H9 (cell line): ENCODE results near the gene PTPRN2. TPM values are rescaled to one million over a fixed set of nuclear protein-coding genes. Genes with fewer than 3 reads are reported as not detected.

Experiments
- DNase-seq: peaks from one replicate; pipeline ENCODE4 v3.0.0-alpha.2; 2017
- H2AFZ ChIP-seq: one replicate; pipeline ENCODE4 v1.6.1; 2013; ENCODE audit warnings: mild to moderate bottlenecking, low read length, control low read depth, moderate library complexity
- H2AK5ac ChIP-seq: 2 replicates; pipeline ENCODE4 v1.6.1; 2013; ENCODE audit warnings: low read length, control low read depth, mixed read lengths; ENCODE audit not compliant: insufficient read length
- H2BK120ac ChIP-seq: one replicate; pipeline ENCODE4 v1.6.1; 2013; ENCODE audit warnings: low read depth, mild to moderate bottlenecking, low read length, control low read depth, inconsistent platforms; ENCODE audit not compliant: poor library complexity, severe bottlenecking
- H2BK12ac ChIP-seq: 2 replicates; pipeline ENCODE4 v1.6.1; 2013; ENCODE audit warnings: low read length, control low read depth, mixed read lengths, low read depth; ENCODE audit not compliant: insufficient read length
- H2BK15ac ChIP-seq: 2 replicates; pipeline ENCODE4 v1.6.1; 2013; ENCODE audit warnings: low read depth, low read length, control low read depth
- H2BK20ac ChIP-seq: one replicate; pipeline ENCODE4 v1.6.1; 2013; ENCODE audit warnings: low read depth, mild to moderate bottlenecking, low read length, control low read depth, inconsistent platforms; ENCODE audit not compliant: poor library complexity, severe bottlenecking
- H2BK5ac ChIP-seq: 2 replicates; pipeline ENCODE4 v1.6.1; 2013; ENCODE audit warnings: low read length, control low read depth, mixed read lengths; ENCODE audit not compliant: insufficient read length
- H3K14ac ChIP-seq: 2 replicates; pipeline ENCODE4 v1.6.1; 2013; ENCODE audit warnings: low read length, control low read depth; ENCODE audit not compliant: insufficient read depth
- H3K18ac ChIP-seq: 2 replicates; pipeline ENCODE4 v1.6.1; 2013; ENCODE audit warnings: low read depth, mild to moderate bottlenecking, mixed read lengths, low read length, control low read depth; ENCODE audit not compliant: insufficient read length
- H3K23ac ChIP-seq: 2 replicates; pipeline ENCODE4 v1.6.1; 2013; ENCODE audit warnings: low read length, control low read depth, mixed read lengths, low read depth; ENCODE audit not compliant: insufficient read length
- H3K23me2 ChIP-seq: 2 replicates; pipeline ENCODE4 v1.6.1; 2013; ENCODE audit warnings: low read depth, mild to moderate bottlenecking, mixed read lengths, low read length, control low read depth; ENCODE audit not compliant: insufficient read length, poor library complexity, severe bottlenecking
- H3K27ac ChIP-seq: 2 replicates; pipeline ENCODE4 v1.5.1; 2013; ENCODE audit warnings: low read length, control low read depth, mixed read lengths, low read depth; ENCODE audit not compliant: insufficient read length
- H3K27me3 ChIP-seq: 2 replicates; pipeline ENCODE4 v1.6.1; 2013; ENCODE audit warnings: low read length, control low read depth, inconsistent platforms; ENCODE audit not compliant: insufficient read depth
- H3K4ac ChIP-seq: 2 replicates; pipeline ENCODE4 v1.6.1; 2013; ENCODE audit warnings: low read depth, mild to moderate bottlenecking, control low read depth, inconsistent platforms, low read length, moderate library complexity
- H3K4me1 ChIP-seq: 2 replicates; pipeline ENCODE4 v1.6.1; 2013; ENCODE audit warnings: low read length, control low read depth, inconsistent platforms; ENCODE audit not compliant: insufficient read depth
- H3K4me2 ChIP-seq: 2 replicates; pipeline ENCODE4 v1.6.1; 2013; ENCODE audit warnings: low read length, control low read depth, mixed read lengths; ENCODE audit not compliant: insufficient read length, insufficient read depth
- H3K56ac ChIP-seq: 2 replicates; pipeline ENCODE4 v1.6.1; 2013; ENCODE audit warnings: low read depth, mild to moderate bottlenecking, mixed read lengths, low read length, control low read depth; ENCODE audit not compliant: insufficient read length
- H3K79me1 ChIP-seq: 2 replicates; pipeline ENCODE4 v1.6.1; 2013; ENCODE audit warnings: low read depth, mild to moderate bottlenecking, moderate library complexity, low read length, control low read depth, inconsistent platforms; ENCODE audit not compliant: insufficient read depth, poor library complexity, severe bottlenecking
- H3K79me2 ChIP-seq: 2 replicates; pipeline ENCODE4 v1.6.1; 2013; ENCODE audit warnings: low read length, control low read depth, inconsistent platforms; ENCODE audit not compliant: insufficient read depth
- H3K9ac ChIP-seq: 2 replicates; pipeline ENCODE4 v1.6.1; 2013; ENCODE audit warnings: low read length, control low read depth, mixed read lengths; ENCODE audit not compliant: insufficient read length; ENCODE audit errors: extremely low read depth
- H3K9me3 ChIP-seq: one replicate; pipeline ENCODE4 v1.6.1; 2013; ENCODE audit warnings: low read depth, low read length, inconsistent platforms; ENCODE audit not compliant: control insufficient read depth
- H3T11ph ChIP-seq: one replicate; pipeline ENCODE4 v1.6.1; 2013; ENCODE audit warnings: mild to moderate bottlenecking, low read length, control low read depth, inconsistent platforms
- H4K20me1 ChIP-seq: one replicate; pipeline ENCODE4 v1.6.1; 2013; ENCODE audit not compliant: control insufficient read depth, insufficient read length, insufficient read depth
- H4K5ac ChIP-seq: 2 replicates; pipeline ENCODE4 v1.6.1; 2013; ENCODE audit warnings: low read depth, mild to moderate bottlenecking, mixed read lengths, low read length, control low read depth; ENCODE audit not compliant: insufficient read length
- H4K8ac ChIP-seq: replicated peaks from 2 replicates; pipeline ENCODE4 v1.6.1; 2013; ENCODE audit warnings: low read length, control low read depth, mixed read lengths, low read depth; ENCODE audit not compliant: insufficient read length
- H4K91ac ChIP-seq: 2 replicates; pipeline ENCODE4 v1.6.1; 2013; ENCODE audit warnings: low read depth, mild to moderate bottlenecking, moderate library complexity, mixed read lengths, low read length, control low read depth; ENCODE audit not compliant: insufficient read length
- H3K27ac Mint-ChIP-seq, 3 experiments: 2 replicates in 2 of 3; 3 replicates in 1 of 3; pipeline ENCODE4 v1.8.0; 2020 to 2021; ENCODE audit warnings: mixed read lengths in 3 of 3, mild to moderate bottlenecking in 1 of 3, moderate library complexity in 1 of 3
- H3K27me3 Mint-ChIP-seq: 2 replicates; pipeline ENCODE4 v1.8.0; 2021; ENCODE audit warnings: low read depth, mild to moderate bottlenecking, moderate library complexity, mixed read lengths
- H3K36me3 Mint-ChIP-seq, 3 experiments: 2 replicates in 2 of 3; 3 replicates in 1 of 3; pipeline ENCODE4 v1.8.0; 2020 to 2021; ENCODE audit warnings: low read depth in 3 of 3, mixed read lengths in 3 of 3; ENCODE audit not compliant: insufficient read depth in 1 of 3
- H3K4me1 Mint-ChIP-seq, 2 experiments: 2 replicates each; pipeline ENCODE4 v1.8.0; 2020; ENCODE audit warnings: mixed read lengths in 2 of 2
- H3K4me3 Mint-ChIP-seq, 2 experiments: 2 replicates in 1 of 2; 3 replicates in 1 of 2; pipeline ENCODE4 v1.8.0; 2020 to 2021; ENCODE audit warnings: mild to moderate bottlenecking in 2 of 2, mixed read lengths in 2 of 2, moderate library complexity in 1 of 2
- H3K9me3 Mint-ChIP-seq, 2 experiments: 2 replicates in 1 of 2; 3 replicates in 1 of 2; pipeline ENCODE4 v1.8.0; 2020; ENCODE audit warnings: mild to moderate bottlenecking in 2 of 2, mixed read lengths in 2 of 2, moderate library complexity in 1 of 2
- CTCF ChIP-seq: fragments of 200-600 bp; sonication (generic); conservative IDR thresholded peaks from 3 replicates; pipeline ENCODE4 v1.8.0; 2021; ENCODE audit warnings: antibody characterized with exemption, mild to moderate bottlenecking
- WGBS: extraction: QIAGEN DNeasy Blood & Tissue Kit; methylation state at CpG from one replicate; pipeline ENCODE4 v1.1.7; 2013; ENCODE audit warnings: missing lambda C conversion rate, low lambda C conversion rate, mixed read lengths; ENCODE audit not compliant: insufficient read length; ENCODE audit errors: extremely low coverage; 5-methylcytosine and 5-hydroxymethylcytosine counted together
- total RNA-seq: library from RNA; stranded (reverse); gene quantifications from 2 replicates; pipeline ENCODE4 v1.2.1, GENCODE V29; 2021

PTPRN2 gene
- total RNA-seq, 1 experiment from 2014 or later: 5.2 TPM

DNA sequence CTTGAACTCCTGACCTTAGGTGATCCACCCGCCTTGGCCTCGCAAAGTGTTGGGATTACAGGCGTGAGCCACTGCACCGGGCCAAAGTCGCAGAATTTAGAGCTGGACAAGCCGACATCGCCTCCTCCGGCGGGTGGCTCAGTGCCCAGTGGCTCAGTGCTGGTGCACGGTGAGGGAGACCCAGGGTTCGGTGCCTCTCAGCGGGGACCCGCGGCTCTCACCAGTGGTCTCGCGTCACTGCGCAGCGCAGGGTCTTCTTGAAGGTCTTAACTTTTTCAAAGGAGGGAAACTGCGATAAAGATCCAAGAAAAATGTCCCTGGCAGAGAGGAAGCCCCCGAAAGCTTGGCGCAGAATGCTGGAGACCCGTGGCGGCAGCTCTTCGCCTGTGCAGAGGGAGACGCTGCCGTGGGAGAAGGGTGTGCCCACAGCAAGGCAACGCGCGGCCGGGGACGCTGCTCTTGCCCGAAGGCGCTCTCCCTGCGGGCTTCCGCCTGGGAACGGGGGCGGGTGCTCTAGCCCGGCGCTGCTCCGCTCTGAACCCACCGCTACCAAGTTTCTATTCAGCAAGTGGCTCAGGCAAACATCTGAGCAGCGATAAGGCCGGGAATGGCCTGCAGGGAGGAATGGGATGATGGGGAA is 926.5 kb downstream of the PTPRN2 start:
- peaks cover 2% of the 10 kb centered on the region for H3K23me2 ChIP-seq
- no peak overlapping the region for H2AK5ac ChIP-seq
- H3K27me3 ChIP-seq: no peaks in the 10 kb centered on the region
- no peak overlapping the region for H4K8ac ChIP-seq
- no peaks in the 10 kb centered on the region for H3K9me3 ChIP-seq
- DNase-seq: no peak
- no peak overlapping the region for H4K91ac ChIP-seq
- H2BK20ac ChIP-seq: no peak overlapping the region
- H3K4ac ChIP-seq: no peak overlapping the region
- H3K4me2 ChIP-seq: no peak overlapping the region
- H4K20me1 ChIP-seq: no peaks in the 10 kb centered on the region
- H3K23ac ChIP-seq: no peak overlapping the region
- Mint-ChIP-seq H3K36me3 (no peaks in the 10 kb centered on the region; a peak in 1 of 7 replicates), H3K9me3 (no peaks in the 10 kb centered on the region), H3K27ac (no peak overlapping the region), H3K27me3 (peaks cover 24% of the 10 kb centered on the region), H3K4me1 (no peaks in the 10 kb centered on the region), H3K4me3 (no peak overlapping the region)
- H2BK120ac ChIP-seq: no peak overlapping the region
- no peaks in the 10 kb centered on the region for H3K4me1 ChIP-seq
- no peaks in the 10 kb centered on the region for H3K79me2 ChIP-seq
- H2AFZ ChIP-seq: no peak overlapping the region
- no CpG with 5 or more reads among the region's 43 CpGs for WGBS
- no peak overlapping the region for H4K5ac ChIP-seq
- no peak for TF ChIP-seq CTCF
- H3K56ac ChIP-seq: no peak overlapping the region
- H3K27ac ChIP-seq: no peak overlapping the region
- no peak overlapping the region for H3K18ac ChIP-seq
- H3T11ph ChIP-seq: no peak overlapping the region
- no peak overlapping the region for H3K14ac ChIP-seq
- no peak overlapping the region for H2BK15ac ChIP-seq
- H3K79me1 ChIP-seq: no peaks in the 10 kb centered on the region
- H2BK12ac ChIP-seq: no peak overlapping the region
- no peak overlapping the region for H3K9ac ChIP-seq
- H2BK5ac ChIP-seq: no peak overlapping the region
